IPS-18c (cell line): ENCODE measurements around the gene ZNF783.
A peak's percentile ranks its signal among the peaks of the same experiment; 100 is the strongest.
"Not testable (repeated sequence)": the region's sequence is repeated elsewhere in the genome, so short reads cannot be mapped to it uniquely, and the experiment has no call there.

Experiments used
- H3K4me3 ChIP-seq: 2 replicates; pipeline ENCODE4 v1.7.0; 2013; ENCODE audit warnings: low read depth, mild to moderate bottlenecking, low read length, moderate library complexity; ENCODE audit not compliant: insufficient read depth
- H3K9me3 ChIP-seq: one replicate; pipeline ENCODE4 v1.6.1; 2013; ENCODE audit warnings: mild to moderate bottlenecking, low read length, moderate library complexity; ENCODE audit not compliant: control insufficient read depth, insufficient read depth

Gene ZNF783

GRCh38 chr7:149261829-149262617, at the start of gene ZNF783:
ZNF783 (plus strand) TSS chr7:149262196; CDS start chr7:149262334, 138 bp downstream.
- H3K4me3 ChIP-seq: peak within 1 kb of the TSS; percentile 71
- no peaks in the 10 kb centered on the region for H3K9me3 ChIP-seq

- Histone ChIP-seq H3K9me3 (no peaks in the 10 kb centered on the region), H3K4me3 (no peak overlapping the region)
Measured at GRCh38 chr7:149214020-149214720, 47.8 kb upstream of the ZNF783 start.

GRCh38 chr7:149216402-149216801, 45.6 kb upstream of the ZNF783 start:
- H3K4me3 ChIP-seq: no peak overlapping the region
- no peaks in the 10 kb centered on the region for H3K9me3 ChIP-seq

GRCh38 chr7:149217570-149217969, 44.4 kb upstream of the ZNF783 start:
- no peak overlapping the region for H3K4me3 ChIP-seq
- no peaks in the 10 kb centered on the region for H3K9me3 ChIP-seq

- no peak overlapping the region for H3K4me3 ChIP-seq
- H3K9me3 ChIP-seq: no peaks in the 10 kb centered on the region
Measured at GRCh38 chr7:149218469-149219420, 43.3 kb upstream of the ZNF783 start.

DNA sequence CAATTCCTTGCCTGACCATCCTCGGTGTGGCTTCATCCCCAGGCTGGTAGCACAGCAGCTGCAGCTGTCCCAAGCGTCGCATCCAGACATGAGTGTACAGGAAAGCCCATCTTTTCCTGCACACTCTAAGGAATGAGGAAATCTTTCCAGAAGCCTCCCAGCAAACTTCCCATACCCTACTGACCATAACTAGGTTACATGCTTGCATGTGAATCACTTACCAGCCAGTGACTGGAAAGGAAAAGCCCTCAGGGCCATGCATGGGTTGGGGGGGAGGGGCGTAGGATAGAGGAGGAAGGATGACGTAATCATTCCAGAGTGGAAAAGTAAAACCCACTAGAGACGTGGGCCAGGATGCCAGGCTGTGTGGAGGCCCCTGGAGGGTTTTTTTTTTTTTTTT, 41.5 kb upstream of the ZNF783 start:
- Histone ChIP-seq H3K9me3 (no peaks in the 10 kb centered on the region), H3K4me3 (no peak overlapping the region)

DNA sequence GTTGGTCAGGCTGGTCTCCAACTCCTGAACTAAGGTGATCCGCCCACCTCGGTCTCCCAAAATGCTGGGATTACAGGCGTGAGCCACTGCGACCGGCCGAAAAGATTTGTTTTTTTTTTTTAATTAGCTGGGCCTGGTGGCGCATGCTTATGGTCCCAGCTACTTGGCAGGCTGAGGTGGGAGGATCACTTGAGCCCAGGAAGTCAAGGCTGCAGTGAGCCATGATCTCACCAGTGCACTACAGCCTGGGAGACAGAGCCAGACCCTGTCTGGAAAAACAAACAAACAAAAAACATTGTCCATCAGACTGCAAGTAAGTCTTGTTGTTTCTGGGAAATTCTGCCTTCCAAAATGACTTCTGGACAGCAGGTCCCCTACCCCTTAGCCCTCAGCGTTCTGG, 38.8 kb upstream of the ZNF783 start:
- no peaks in the 10 kb centered on the region for H3K9me3 ChIP-seq
- H3K4me3 ChIP-seq: no peak overlapping the region

- Histone ChIP-seq H3K4me3 (no peak overlapping the region), H3K9me3 (no peaks in the 10 kb centered on the region)
Measured at GRCh38 chr7:149223761-149224160, 38.2 kb upstream of the ZNF783 start.

DNA sequence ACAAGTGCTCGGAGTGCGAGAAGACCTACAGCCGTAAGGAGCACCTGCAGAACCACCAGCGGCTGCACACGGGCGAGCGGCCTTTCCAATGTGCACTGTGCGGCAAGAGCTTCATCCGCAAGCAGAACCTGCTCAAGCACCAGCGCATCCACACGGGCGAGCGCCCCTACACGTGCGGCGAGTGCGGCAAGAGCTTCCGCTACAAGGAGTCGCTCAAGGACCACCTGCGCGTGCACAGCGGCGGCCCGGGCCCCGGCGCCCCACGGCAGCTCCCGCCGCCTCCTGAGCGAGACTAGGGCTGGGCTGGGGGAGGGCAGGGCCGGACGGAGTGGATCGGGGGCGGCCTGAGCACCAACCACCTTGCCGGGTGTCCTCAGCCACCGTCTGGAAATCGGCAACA, 37.6 kb upstream of the ZNF783 start:
- Histone ChIP-seq H3K4me3 (no peak overlapping the region), H3K9me3 (no peaks in the 10 kb centered on the region)

- no peak overlapping the region for H3K4me3 ChIP-seq
- no peaks in the 10 kb centered on the region for H3K9me3 ChIP-seq
Measured at GRCh38 chr7:149225106-149225505, 36.9 kb upstream of the ZNF783 start.

DNA sequence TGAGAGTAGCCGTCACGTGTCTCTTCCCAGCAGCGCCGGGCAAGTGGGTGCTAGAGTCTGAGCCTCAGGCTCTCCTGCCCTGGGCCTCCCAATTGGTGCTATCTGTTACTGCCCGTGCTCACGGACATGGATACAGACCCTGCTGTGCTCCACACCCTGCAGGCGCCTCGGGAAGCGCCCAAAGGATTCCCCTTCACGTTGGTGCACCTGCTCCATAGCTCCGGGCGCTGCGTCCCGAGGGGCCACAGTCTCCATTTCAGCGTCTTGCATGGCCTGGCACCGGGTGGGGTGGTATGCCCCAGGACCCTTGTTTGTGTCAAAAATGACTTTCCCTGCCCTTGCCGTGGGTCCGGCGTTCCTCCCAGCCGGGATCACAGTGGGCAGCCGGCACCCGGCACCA, 36.3 kb upstream of the ZNF783 start:
- Histone ChIP-seq H3K4me3 (no peak overlapping the region), H3K9me3 (no peaks in the 10 kb centered on the region)

DNA sequence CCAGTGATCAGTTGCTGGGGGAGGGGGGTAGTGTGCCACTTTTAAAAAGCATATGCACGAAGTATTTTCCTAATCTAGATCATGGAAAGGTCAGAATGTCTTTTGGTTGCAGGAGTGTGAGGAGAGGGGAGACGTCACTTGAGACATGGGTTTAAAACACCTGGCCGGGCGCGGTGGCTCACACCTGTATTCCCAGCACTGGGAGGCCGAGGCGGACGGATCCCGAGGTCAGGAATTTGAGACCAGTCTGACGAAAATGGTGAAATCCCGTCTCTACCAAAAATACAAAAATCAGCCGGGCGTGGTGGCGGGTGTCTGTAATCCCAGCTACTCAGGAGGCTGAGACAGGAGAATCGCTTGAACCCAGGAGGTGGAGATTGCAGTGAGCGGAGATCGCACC, 35.6 kb upstream of the ZNF783 start:
- H3K4me3 ChIP-seq, H3K9me3 ChIP-seq: not testable (repeated sequence)

GRCh38 chr7:149226840-149227494, 35.0 kb upstream of the ZNF783 start:
- no peaks in the 10 kb centered on the region for H3K9me3 ChIP-seq
- H3K4me3 ChIP-seq: no peak overlapping the region

- Histone ChIP-seq H3K4me3 (no peak overlapping the region), H3K9me3 (no peaks in the 10 kb centered on the region)
Measured at GRCh38 chr7:149228831-149229471, 33.0 kb upstream of the ZNF783 start.

- Histone ChIP-seq H3K4me3 (no peak overlapping the region), H3K9me3 (no peaks in the 10 kb centered on the region)
Measured at GRCh38 chr7:149229526-149229925, 32.5 kb upstream of the ZNF783 start.

- H3K9me3 ChIP-seq: no peaks in the 10 kb centered on the region
- H3K4me3 ChIP-seq: no peak overlapping the region
Measured at GRCh38 chr7:149232362-149232761, 29.6 kb upstream of the ZNF783 start.
